ENCODE results near the gene NMS. TPM values are rescaled to one million over a fixed set of nuclear protein-coding genes. Genes with fewer than 3 reads are reported as not detected.

NMS gene
- total and polyA plus RNA-seq, 2 of the 8 experiments (the other 6 are each of a cell fraction or from before 2014, with no cell fraction given), result not detected

DNA sequence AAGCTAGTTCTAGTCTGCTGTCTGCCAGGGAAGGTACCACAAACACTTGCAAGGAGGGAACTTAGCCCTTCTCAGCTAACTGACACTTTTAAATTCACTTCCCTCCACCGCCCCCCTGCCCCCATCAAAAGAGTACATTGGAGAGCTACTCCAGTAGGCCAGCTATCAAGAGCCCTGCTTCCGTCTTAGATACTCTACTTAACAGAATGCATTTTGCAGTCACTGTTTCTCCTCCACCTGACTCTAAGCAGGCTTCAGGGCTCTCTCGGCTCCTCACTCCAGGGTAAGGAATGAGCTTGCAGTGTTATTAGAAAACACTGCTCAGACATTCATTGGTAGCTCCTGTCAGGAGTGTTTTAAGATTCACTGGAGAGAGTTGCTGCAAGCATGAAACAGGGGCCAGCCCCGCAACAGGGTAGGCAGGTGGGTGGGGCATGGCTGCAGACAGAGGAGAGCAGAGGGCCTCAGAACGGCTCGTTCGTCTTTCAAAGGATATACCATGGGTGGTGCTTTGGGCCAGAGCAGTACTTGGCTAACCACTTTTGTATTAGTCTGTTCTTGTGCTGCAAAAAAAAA is 57.2 kb downstream of the NMS start:
- Histone ChIP-seq H3K79me1 (ENCODE audit: low read depth, low read length) (no peaks in the 10 kb centered on the region), H3K9ac (replicated peaks in 1 of 4; ENCODE audit: extremely low read depth in 1 of 4, low read depth in 3 of 4, low read length in 3 of 4) (no peak overlapping the region), H2BK15ac (ENCODE audit: low read length) (no peak overlapping the region), H4K20me1 (replicated peaks in 1 of 2; ENCODE audit: control insufficient read depth in 1 of 2, insufficient read depth in 2 of 2, low read length in 2 of 2) (no peaks in the 10 kb centered on the region), H4K91ac (replicated peaks; ENCODE audit: insufficient read length, low read length) (no peak overlapping the region), H2BK5ac (ENCODE audit: low read depth, low read length) (no peak overlapping the region), H3K23ac (ENCODE audit: insufficient read length) (no peak overlapping the region), H3K27me3 (replicated peaks in 1 of 4; ENCODE audit: control insufficient read depth in 3 of 4, extremely low read depth in 1 of 4, insufficient read depth in 3 of 4, low read length in 3 of 4) (no peaks in the 10 kb centered on the region), H3K4ac (replicated peaks; ENCODE audit: insufficient read length, low read depth, low read length) (no peak overlapping the region), H3K4me2 (ENCODE audit: insufficient read depth in 1 of 2, low read depth in 2 of 2, low read length in 2 of 2) (no peak overlapping the region), H2BK20ac (ENCODE audit: low read length) (no peak overlapping the region), H3K18ac (ENCODE audit: extremely low read depth, low read length) (no peak overlapping the region), H2BK120ac (replicated peaks; ENCODE audit: low read depth, low read length) (no peak overlapping the region), H3K79me2 (ENCODE audit: control insufficient read depth in 1 of 2, insufficient read depth in 2 of 2, low read length in 2 of 2) (no peaks in the 10 kb centered on the region), H3K36me3 (ENCODE audit: control insufficient read depth in 2 of 4, insufficient read depth in 4 of 4, low read length in 3 of 4) (no peaks in the 10 kb centered on the region), H2AK5ac (ENCODE audit: low read depth, low read length) (no peak overlapping the region), H3K14ac (ENCODE audit: insufficient read length) (no peak overlapping the region), H2BK12ac (ENCODE audit: low read depth, low read length) (no peak overlapping the region), H4K8ac (ENCODE audit: extremely low read depth, insufficient read depth, low read length) (no peak overlapping the region), H4K5ac (ENCODE audit: insufficient read length, low read depth, low read length) (no peak overlapping the region), H3K27ac (ENCODE audit: low read depth, low read length) (no peak overlapping the region), H3K56ac (replicated peaks; ENCODE audit: insufficient read length, low read depth, low read length) (no peak overlapping the region), H3K23me2 (ENCODE audit: low read depth, low read length) (no peaks in the 10 kb centered on the region), H3K9me3 (ENCODE audit: insufficient read depth in 2 of 2, low read depth in 1 of 2, low read length in 1 of 2) (no peaks in the 10 kb centered on the region), H3K4me1 (replicated peaks in 1 of 4; ENCODE audit: control insufficient read depth in 3 of 4, insufficient read depth in 4 of 4, low read length in 3 of 4) (no peaks in the 10 kb centered on the region), H2AFZ (ENCODE audit: low read length) (no peak overlapping the region), H3K4me3 (ENCODE audit: extremely low read depth in 1 of 4, insufficient read depth in 2 of 4, low read depth in 3 of 4, low read length in 4 of 4) (no peak overlapping the region)
- POLR2A ChIA-PET (ENCODE audit: partially characterized antibody), result interaction anchor here (0.6 kb wide), 1 partner anchor 901 kb away, joined by 3 read pairs; no protein-coding TSS in a partner anchor
- no peak for DNase-seq (ENCODE audit: low read depth in 1 of 2, low spot score in 2 of 2)
- no peak for FAIRE-seq
- 90% methylated on average over 7 of the region's 7 CpGs; no CpG with 5 or more reads in 1 of the 2 experiments for WGBS, 2 experiments (ENCODE audit: extremely low coverage in 1 of 2, insufficient coverage in 1 of 2, insufficient read length in 1 of 2, insufficient replicate concordance in 2 of 2, low coverage in 1 of 2, low lambda C conversion rate in 2 of 2, missing lambda C conversion rate in 1 of 2)
- CTCF ChIA-PET (ENCODE audit: partially characterized antibody), result no interaction called here
- no peak for TF ChIP-seq JUN (IDR thresholded peaks at IDR 0.05; ENCODE audit: low read depth, low read length)
- TF ChIP-seq POLR2A (IDR thresholded peaks at IDR 0.05; ENCODE audit: control extremely low read depth in 1 of 2, low read depth in 2 of 2, low read length in 2 of 2), result no peak
- no peak for TF ChIP-seq CREB1 (IDR thresholded peaks at IDR 0.05)
- TF ChIP-seq HDAC6 (IDR thresholded peaks at IDR 0.05; ENCODE audit: low read depth, low read length), result no peak
- no peak for TF ChIP-seq SIRT6 (IDR thresholded peaks at IDR 0.05; ENCODE audit: low read length)
- no peak for TF ChIP-seq SRF (IDR thresholded peaks at IDR 0.05; ENCODE audit: low read depth, low read length)
- no peak for TF ChIP-seq KDM4A (IDR thresholded peaks at IDR 0.05; ENCODE audit: low read depth, low read length, severe bottlenecking)
- no peak for TF ChIP-seq CHD2 (IDR thresholded peaks at IDR 0.05; ENCODE audit: low read length)
- TF ChIP-seq GABPA (IDR thresholded peaks at IDR 0.05; ENCODE audit: borderline replicate concordance, insufficient read depth, low read length), result no peak
- no peak for TF ChIP-seq CTBP2 (IDR thresholded peaks at IDR 0.05; ENCODE audit: borderline replicate concordance, insufficient read depth, insufficient read length, low read length)

All from H1 (cell line).